Sciatic nerve (tissue), 2 donors: Measurements from ENCODE around the gene SPACA9. TPM values are rescaled to one million over a fixed set of nuclear protein-coding genes. Genes with fewer than 3 reads are reported as not detected.
A peak's percentile ranks its signal among the peaks of the same experiment; 100 is the strongest.

Experiments
- ATAC-seq: fragments of 200-7000 bp; cut with Tn5 transposase; one replicate; pipeline ENCODE4 v1.9.1; 2020; ENCODE audit warnings: mild to moderate bottlenecking, moderate library complexity
- DNase-seq: peaks from one replicate; pipeline ENCODE4 v3.0.0-alpha.2; 2020; ENCODE audit warnings: low spot score
- intact Hi-C: fragments of 100-400 bp; cut with DNase I; formaldehyde crosslinking; loops from one replicate; pipeline ENCODE4 v1.14.2; 2022
- total RNA-seq: library from RNA; stranded (reverse); fragmentation: NEBNext Ultra II Directional; extraction: Animal tissue kit (Norgen Biotek cat#: 25700); gene quantifications from one replicate; pipeline ENCODE4 v1.2.1, GENCODE V29; 2021
- donor health status: DM: no; HTN: no; CAD: no.
- donor health status: DM: no; HTN: no; CAD: no.

Gene SPACA9
- total RNA-seq, 1 donor from 2014 or later: 9.3 TPM

GRCh38 chr9:132886334-132886725 is 7.6 kb downstream of the SPACA9 start:
- no peak for ATAC-seq
- intact Hi-C loops: no loop called here

DNA sequence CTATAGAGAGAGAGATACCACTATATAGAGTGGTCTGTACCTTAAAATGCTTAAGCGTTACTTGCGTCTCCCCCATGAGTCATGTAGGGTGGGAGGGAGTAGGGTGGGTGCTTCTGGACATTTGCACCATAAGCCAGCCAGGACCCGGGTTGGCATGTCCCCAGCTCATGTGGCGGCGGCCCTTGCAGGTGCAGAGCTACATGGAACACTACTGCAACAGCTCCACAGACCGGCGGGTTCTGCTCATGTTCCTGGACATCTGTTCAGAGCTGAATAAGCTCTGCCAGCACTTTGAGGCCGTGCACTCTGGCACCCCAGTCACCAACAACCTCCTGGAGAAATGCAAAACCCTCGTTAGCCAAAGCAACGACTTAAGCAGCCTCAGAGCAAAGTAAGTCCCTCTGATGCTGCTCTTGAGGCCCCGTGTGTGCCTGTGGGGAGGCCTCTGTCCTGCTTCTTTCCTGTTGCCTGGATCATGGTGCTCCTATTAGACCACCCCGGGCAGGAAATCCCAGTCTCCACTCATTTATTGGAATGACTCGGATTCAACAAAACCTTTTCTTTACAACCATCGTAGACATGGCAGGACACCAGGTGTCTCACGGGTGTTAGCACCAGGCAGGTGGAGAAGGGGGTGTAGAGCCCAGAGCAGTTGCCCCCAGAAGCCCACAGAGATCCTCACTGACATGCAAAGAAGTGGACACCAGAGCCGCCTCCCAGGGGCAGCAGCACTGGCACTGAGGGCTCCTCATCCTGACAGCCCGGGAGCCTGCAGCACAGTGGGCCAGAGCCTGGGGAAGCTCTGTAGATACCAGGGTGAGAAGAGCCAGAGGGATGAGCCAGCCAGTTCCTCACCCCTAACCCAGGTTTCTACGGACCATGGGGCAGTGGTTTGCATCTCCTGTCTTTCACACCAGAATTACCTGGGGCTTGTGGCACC is 8.8 kb downstream of the SPACA9 start:
- ATAC-seq (no peak), DNase-seq (no peak)
- intact Hi-C loops: no loop called here

More at GRCh38 chr9:132886334-132886725, 7.6 kb downstream of the SPACA9 start:
- DNase-seq: no peak

DNA sequence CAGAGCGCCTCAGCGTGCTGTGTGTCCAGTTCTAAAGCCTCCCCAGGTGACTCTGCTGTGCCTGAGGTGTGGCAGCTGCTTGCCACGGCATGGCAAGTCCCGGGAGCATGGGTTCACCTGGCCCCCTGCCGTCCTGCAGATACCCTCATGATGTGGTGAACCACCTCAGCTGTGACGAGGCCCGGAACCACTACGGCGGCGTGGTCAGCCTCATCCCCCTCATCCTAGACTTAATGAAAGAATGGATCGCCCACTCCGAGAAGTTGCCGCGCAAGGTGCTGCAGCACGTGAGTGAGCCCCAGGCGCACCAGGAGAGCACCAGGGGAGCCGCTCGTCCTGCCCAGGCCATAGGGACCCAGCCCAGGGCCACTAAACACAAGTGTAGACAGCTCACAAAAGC is 9.5 kb downstream of the SPACA9 start:
- ATAC-seq (no peak), DNase-seq (no peak)
- intact Hi-C loops: no loop called here

- peak; percentile 51 for DNase-seq
- intact Hi-C loops: no loop called here
- ATAC-seq: no peak
Observed at GRCh38 chr9:132892400-132892799, 13.7 kb downstream of the SPACA9 start.

DNA sequence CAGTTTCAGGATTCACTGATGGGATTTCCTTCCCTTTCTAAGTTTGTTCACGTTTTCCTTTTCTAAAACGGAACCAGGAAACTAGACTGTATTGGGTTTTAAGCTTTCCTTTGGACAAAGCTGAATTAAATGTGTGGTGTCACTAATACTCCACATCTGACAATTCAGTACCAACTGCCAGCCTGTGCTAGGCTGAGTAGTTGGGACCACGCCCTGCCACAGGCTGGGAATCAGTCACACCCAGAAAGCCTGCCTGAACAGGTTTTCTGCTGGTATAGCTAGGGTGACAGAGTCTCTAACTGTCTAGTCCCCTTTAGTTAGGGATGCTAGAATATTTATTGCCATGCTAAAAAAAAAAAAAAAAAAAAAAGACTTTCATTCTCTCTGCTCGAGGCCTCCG is 15.6 kb downstream of the SPACA9 start:
- DNase-seq (no peak), ATAC-seq (no peak)
- intact Hi-C loops: no loop called here

GRCh38 chr9:132894862-132895835 is 16.5 kb downstream of the SPACA9 start:
- ATAC-seq: no peak
- no peak for DNase-seq
- intact Hi-C loops: no loop called here

GRCh38 chr9:132896264-132896663 is 17.6 kb downstream of the SPACA9 start:
- peak; percentile 11 for ATAC-seq
- no peak for DNase-seq
- intact Hi-C loops: no loop called here

- DNase-seq (no peak), ATAC-seq (peak; percentile 87)
- intact Hi-C loops: no loop called here
Observed at GRCh38 chr9:132896906-132897305, 18.2 kb downstream of the SPACA9 start.

- ATAC-seq: no peak
- no peak for DNase-seq
- intact Hi-C loops: no loop called here
Observed at GRCh38 chr9:132898051-132898450, 19.4 kb downstream of the SPACA9 start.

- intact Hi-C loops: loop anchor here (1.0 kb wide), 1 partner anchor 22 kb away; no protein-coding TSS in a partner anchor
- DNase-seq: peak; percentile 81
- ATAC-seq: peak; percentile 89
Observed at GRCh38 chr9:132901858-132902831, 23.4 kb downstream of the SPACA9 start.

DNA sequence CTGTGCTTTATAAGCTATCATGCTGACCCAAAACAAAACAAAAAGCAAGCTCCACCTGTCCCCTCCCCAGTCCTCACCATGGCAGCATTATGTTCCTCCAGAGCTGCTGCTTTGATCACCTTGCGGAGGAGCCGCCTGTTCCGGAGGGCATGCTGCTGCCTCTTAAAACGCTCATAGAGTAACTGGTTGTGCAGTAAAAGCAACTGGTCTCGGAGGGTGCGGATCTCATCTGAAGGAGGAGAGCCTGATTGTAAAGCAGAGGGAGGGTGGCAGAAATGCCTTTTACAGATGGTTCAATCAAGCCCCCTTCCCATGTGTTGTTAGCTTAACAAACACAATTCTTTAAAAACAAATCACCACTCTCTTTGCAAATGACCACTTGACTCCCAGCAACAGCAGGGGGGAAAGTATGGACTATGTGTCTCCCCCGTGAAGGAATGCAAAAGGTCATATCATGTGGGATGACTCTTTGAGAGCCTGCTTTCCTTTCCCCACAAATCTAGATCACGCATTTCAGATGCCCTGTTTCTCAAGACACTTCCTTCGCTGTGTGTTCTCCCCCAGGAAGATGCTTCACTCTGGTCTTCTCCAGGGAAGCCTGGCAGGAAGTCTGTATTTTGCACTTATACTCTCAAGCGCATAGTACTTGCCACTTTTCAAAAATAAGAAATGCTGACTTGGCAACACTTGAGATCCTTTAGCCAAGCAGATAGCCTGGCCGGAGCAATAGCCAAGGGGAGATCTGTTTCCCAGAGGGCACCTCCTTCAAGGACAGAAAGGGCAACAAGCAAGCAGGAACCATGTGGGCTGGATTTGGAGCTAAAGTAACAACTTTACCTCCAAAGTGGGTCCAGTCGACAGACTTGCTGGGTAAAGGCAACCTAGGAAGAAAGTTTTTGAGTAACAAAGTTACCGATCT is 25.1 kb downstream of the SPACA9 start:
- no peak for DNase-seq
- intact Hi-C loops: no loop called here
- no peak for ATAC-seq

- intact Hi-C loops: no loop called here
- DNase-seq (no peak), ATAC-seq (no peak)
Observed at GRCh38 chr9:132905726-132906125, 27.0 kb downstream of the SPACA9 start.

GRCh38 chr9:132908635-132909034 is 29.9 kb downstream of the SPACA9 start:
- DNase-seq (no peak), ATAC-seq (no peak)
- intact Hi-C loops: no loop called here

- ATAC-seq (no peak), DNase-seq (no peak)
- intact Hi-C loops: no loop called here
Observed at GRCh38 chr9:132909311-132909710, 30.6 kb downstream of the SPACA9 start.

DNA sequence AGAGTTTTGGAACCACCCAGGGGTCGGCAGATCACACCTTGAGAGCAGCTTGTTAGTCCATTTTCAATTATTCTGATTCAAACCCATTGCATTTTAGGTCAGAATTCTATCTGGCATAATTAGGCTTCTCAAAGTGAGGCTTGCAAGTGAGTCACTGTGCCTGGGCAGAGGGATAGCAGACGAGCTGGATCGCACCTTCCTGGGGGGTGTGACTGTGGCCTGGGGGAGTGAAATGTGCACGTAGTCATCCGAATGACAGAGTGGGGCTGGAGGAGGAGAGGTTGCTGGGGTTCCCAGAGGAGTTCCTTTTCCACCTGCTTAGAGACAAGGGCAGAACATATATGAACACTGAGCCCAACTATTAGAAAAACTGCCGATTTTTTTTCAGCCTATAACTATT is 31.7 kb downstream of the SPACA9 start:
- intact Hi-C loops: no loop called here
- DNase-seq (no peak), ATAC-seq (no peak)

DNA sequence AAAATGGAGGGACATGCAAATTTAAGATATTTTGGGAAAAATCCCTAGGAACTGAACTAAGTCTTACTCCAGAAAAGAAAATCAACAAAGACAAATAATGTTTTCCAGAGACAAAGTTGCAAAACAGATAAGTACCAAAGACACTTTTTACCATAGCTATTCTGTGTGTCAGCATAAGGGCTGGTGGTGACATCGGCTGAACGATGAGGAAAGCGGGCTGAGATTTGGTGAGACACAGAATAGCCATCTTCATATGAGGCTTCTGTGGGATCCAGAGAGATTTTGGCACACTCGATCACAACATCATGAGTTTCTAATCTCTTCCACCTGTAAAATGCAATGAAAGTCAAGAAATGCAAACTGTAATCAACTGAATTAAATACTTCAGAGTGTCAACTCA is 33.4 kb downstream of the SPACA9 start:
- ATAC-seq (no peak), DNase-seq (no peak)
- intact Hi-C loops: no loop called here

GRCh38 chr9:132914924-132915323 is 36.2 kb downstream of the SPACA9 start:
- DNase-seq (no peak), ATAC-seq (no peak)
- intact Hi-C loops: no loop called here
